ENCODE measurements around the gene POLR1B. TPM values are rescaled to one million over a fixed set of nuclear protein-coding genes. Genes with fewer than 3 reads are reported as not detected.

Gene POLR1B
- polyA plus RNA-seq, 1 experiment: 12.4 TPM

- ChIA-PET POLR2A (no interaction called here), CTCF (interaction anchor here (1.4 to 4.5 kb wide), 2 partner anchors 14 to 141 kb away, joined by 7 to 31 read pairs; no protein-coding TSS in a partner anchor)
- TF ChIP-seq, protein P1, sequence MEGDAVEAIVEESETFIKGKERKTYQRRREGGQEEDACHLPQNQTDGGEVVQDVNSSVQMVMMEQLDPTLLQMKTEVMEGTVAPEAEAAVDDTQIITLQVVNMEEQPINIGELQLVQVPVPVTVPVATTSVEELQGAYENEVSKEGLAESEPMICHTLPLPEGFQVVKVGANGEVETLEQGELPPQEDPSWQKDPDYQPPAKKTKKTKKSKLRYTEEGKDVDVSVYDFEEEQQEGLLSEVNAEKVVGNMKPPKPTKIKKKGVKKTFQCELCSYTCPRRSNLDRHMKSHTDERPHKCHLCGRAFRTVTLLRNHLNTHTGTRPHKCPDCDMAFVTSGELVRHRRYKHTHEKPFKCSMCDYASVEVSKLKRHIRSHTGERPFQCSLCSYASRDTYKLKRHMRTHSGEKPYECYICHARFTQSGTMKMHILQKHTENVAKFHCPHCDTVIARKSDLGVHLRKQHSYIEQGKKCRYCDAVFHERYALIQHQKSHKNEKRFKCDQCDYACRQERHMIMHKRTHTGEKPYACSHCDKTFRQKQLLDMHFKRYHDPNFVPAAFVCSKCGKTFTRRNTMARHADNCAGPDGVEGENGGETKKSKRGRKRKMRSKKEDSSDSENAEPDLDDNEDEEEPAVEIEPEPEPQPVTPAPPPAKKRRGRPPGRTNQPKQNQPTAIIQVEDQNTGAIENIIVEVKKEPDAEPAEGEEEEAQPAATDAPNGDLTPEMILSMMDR (IDR thresholded peaks at IDR 0.05; ENCODE audit: low read depth, low read length): no peak
- DNase-seq (ENCODE audit: low read depth, low spot score): no peak
- no peaks in the 10 kb centered on the region; the same call in 1 of the 2 replicates for H3K9me3 ChIP-seq (ENCODE audit: control insufficient read depth, insufficient read depth, low read length)
- no peak overlapping the region for H3K27ac ChIP-seq (ENCODE audit: low read depth, low read length)
- H3K4me3 ChIP-seq (ENCODE audit: low read depth, low read length): no peak overlapping the region
- no peaks in the 10 kb centered on the region for H3K27me3 ChIP-seq (ENCODE audit: control insufficient read depth, insufficient read depth, low read length)
Measured at GRCh38 chr2:112585873-112586464, 43.7 kb downstream of the POLR1B start.

DNA sequence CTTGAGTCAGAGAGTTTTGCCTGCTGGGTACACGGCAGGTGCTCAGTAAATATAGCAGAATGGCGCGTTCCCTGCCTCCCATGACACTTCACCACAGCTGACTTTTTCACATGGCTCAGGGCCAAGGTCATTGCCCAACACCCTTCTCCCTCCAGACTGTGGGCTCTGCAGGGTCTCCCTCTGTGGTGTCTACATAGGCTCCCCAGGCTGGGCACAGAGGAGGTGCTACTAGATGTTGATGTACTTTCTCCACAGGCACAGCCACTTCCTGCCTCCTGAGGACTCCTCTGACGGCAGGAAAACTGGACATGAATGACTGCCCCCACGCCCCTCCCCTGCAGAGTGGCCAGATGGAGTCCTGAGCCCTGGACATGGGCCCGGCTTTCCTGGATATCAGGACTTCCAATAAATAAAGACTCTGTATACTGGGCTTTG, 46.4 kb downstream of the POLR1B start:
- ChIA-PET CTCF (interaction anchor here (3.4 kb wide), 1 partner anchor 12 kb away, joined by 21 read pairs; no protein-coding TSS in a partner anchor), POLR2A (no interaction called here)
- no peaks in the 10 kb centered on the region for H3K27me3 ChIP-seq (ENCODE audit: control insufficient read depth, insufficient read depth, low read length)
- TF ChIP-seq, protein P1 (IDR thresholded peaks at IDR 0.05; ENCODE audit: low read depth, low read length): no peak
- H3K27ac ChIP-seq (ENCODE audit: low read depth, low read length): no peak overlapping the region
- DNase-seq (ENCODE audit: low read depth, low spot score): no peak
- H3K4me3 ChIP-seq (ENCODE audit: low read depth, low read length): no peak overlapping the region
- no peaks in the 10 kb centered on the region; the same call in 1 of the 2 replicates for H3K9me3 ChIP-seq (ENCODE audit: control insufficient read depth, insufficient read depth, low read length)

- no peaks in the 10 kb centered on the region for H3K9me3 ChIP-seq (ENCODE audit: control insufficient read depth, insufficient read depth, low read length)
- no peak overlapping the region for H3K27ac ChIP-seq (ENCODE audit: low read depth, low read length)
- H3K27me3 ChIP-seq (ENCODE audit: control insufficient read depth, insufficient read depth, low read length): no peaks in the 10 kb centered on the region
- POLR2A ChIA-PET: interaction anchor here (0.7 kb wide), 1 partner anchor 111 kb away, joined by 3 read pairs; no protein-coding TSS in a partner anchor
- H3K4me3 ChIP-seq (ENCODE audit: low read depth, low read length): no peak overlapping the region
- CTCF ChIA-PET: interaction anchor here (0.6 to 2.0 kb wide), 3 partner anchors 8 to 136 kb away, joined by 3 to 11 read pairs (median 3); no protein-coding TSS in a partner anchor
- TF ChIP-seq, protein P1 (IDR thresholded peaks at IDR 0.05; ENCODE audit: low read depth, low read length): no peak
- no peak for DNase-seq (ENCODE audit: low read depth, low spot score)
Measured at GRCh38 chr2:112591413-112591812, 49.1 kb downstream of the POLR1B start.

- CTCF ChIA-PET: interaction anchor here (1.1 to 1.4 kb wide), 2 partner anchors 33 to 133 kb away, joined by 3 to 4 read pairs; no protein-coding TSS in a partner anchor
- H3K9me3 ChIP-seq (ENCODE audit: control insufficient read depth, insufficient read depth, low read length): no peaks in the 10 kb centered on the region
- H3K27ac ChIP-seq (ENCODE audit: low read depth, low read length): no peak overlapping the region
- TF ChIP-seq, protein P1 (IDR thresholded peaks at IDR 0.05; ENCODE audit: low read depth, low read length): no peak
- no peak overlapping the region for H3K4me3 ChIP-seq (ENCODE audit: low read depth, low read length)
- POLR2A ChIA-PET: no interaction called here
- H3K27me3 ChIP-seq (ENCODE audit: control insufficient read depth, insufficient read depth, low read length): no peaks in the 10 kb centered on the region
- DNase-seq (ENCODE audit: low read depth, low spot score): no peak
Measured at GRCh38 chr2:112593736-112594135, 51.5 kb downstream of the POLR1B start.

Measured in AG04450 (cell line).